Measurements from ENCODE around the gene DNAH3. TPM values are rescaled to one million over a fixed set of nuclear protein-coding genes. Genes with fewer than 3 reads are reported as not detected.
"Not testable (repeated sequence)": the region's sequence is repeated elsewhere in the genome, so short reads cannot be mapped to it uniquely, and the experiment has no call there.

The DNAH3 gene
- total RNA-seq, 2 experiments from 2014 or later = not detected

GRCh38 chr16:21069986-21070385 is 80.7 kb downstream of the DNAH3 start:
- Mint-ChIP-seq H3K27me3 (no peaks in the 10 kb centered on the region), H3K9me3 (no peaks in the 10 kb centered on the region), H3K4me3 (no peak overlapping the region), H3K27ac (no peak overlapping the region), H3K36me3 (ENCODE audit: low read depth) (no peaks in the 10 kb centered on the region), H3K4me1 (no peaks in the 10 kb centered on the region)
- no peak for DNase-seq
- POLR2A ChIA-PET = no interaction called here
- CTCF ChIA-PET = no interaction called here

DNA sequence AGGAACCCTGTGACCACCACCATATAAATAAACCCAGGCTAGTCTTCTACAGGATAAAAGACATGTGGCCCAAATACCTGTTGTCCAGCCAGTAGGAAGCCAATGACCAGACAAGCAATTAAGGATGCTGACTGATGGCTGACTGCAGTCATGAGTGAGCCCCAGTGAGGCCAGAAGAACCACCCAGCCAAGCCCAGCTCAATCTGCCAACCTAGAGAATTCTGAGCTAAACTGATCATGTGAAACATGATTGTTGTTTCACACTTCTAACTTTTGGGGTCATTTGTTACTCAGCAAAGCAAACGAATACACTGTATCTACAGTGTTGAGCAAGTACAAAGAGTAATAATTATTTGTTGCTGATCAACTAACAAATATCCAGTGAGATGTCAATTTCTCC is 86.4 kb downstream of the DNAH3 start:
- H3K36me3 Mint-ChIP-seq (ENCODE audit: low read depth) = no peaks in the 10 kb centered on the region
- DNase-seq = no peak
- no peak overlapping the region for H3K27ac Mint-ChIP-seq
- ChIA-PET POLR2A (no interaction called here), CTCF (no interaction called here)
- H3K9me3 Mint-ChIP-seq = no peaks in the 10 kb centered on the region
- H3K4me1 Mint-ChIP-seq = no peaks in the 10 kb centered on the region
- no peaks in the 10 kb centered on the region for H3K27me3 Mint-ChIP-seq
- H3K4me3 Mint-ChIP-seq = no peak overlapping the region

DNA sequence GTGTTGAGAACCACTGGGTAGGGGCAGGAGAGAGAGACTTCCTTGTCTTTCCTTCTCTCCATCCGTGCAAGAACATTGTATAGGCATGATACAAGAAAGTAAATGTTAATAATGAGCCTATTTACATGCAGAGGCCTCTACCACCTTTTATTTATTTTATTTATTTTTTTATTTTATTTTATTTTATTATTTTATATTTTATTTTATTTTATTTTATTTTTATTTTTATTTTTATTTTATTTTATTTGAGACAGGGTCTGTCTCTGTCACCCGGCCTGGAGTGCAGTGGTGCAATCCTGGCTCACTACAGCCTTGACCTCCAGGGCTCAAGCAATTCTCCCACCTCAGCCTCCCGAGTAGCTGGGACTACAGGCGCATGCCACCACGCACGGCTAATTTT is 87.3 kb downstream of the DNAH3 start:
- H3K4me3 Mint-ChIP-seq; H3K9me3 Mint-ChIP-seq; H3K27ac Mint-ChIP-seq; POLR2A ChIA-PET; CTCF ChIA-PET; H3K4me1 Mint-ChIP-seq; H3K36me3 Mint-ChIP-seq (ENCODE audit: low read depth); DNase-seq; H3K27me3 Mint-ChIP-seq: not testable (repeated sequence)

- no peaks in the 10 kb centered on the region for H3K36me3 Mint-ChIP-seq (ENCODE audit: low read depth)
- ChIA-PET POLR2A (no interaction called here), CTCF (no interaction called here)
These were observed 90.6 kb downstream of the DNAH3 start for GRCh38 chr16:21060027-21060510.

GRCh38 chr16:21057875-21058274 is 92.8 kb downstream of the DNAH3 start:
- Mint-ChIP-seq H3K9me3 (no peaks in the 10 kb centered on the region), H3K4me1 (no peaks in the 10 kb centered on the region), H3K4me3 (no peak overlapping the region), H3K36me3 (ENCODE audit: low read depth) (no peaks in the 10 kb centered on the region), H3K27ac (no peak overlapping the region), H3K27me3 (peaks cover 19% of the 10 kb centered on the region)
- ChIA-PET POLR2A (no interaction called here), CTCF (no interaction called here)
- no peak for DNase-seq

More at GRCh38 chr16:21060027-21060510, 90.6 kb downstream of the DNAH3 start:
- Mint-ChIP-seq H3K27me3 (peaks cover 12% of the 10 kb centered on the region), H3K27ac (no peak overlapping the region), H3K4me1 (no peaks in the 10 kb centered on the region), H3K4me3 (no peak overlapping the region), H3K9me3 (no peaks in the 10 kb centered on the region)
- DNase-seq = no peak

GRCh38 chr16:21056396-21056795 is 94.2 kb downstream of the DNAH3 start:
- ChIA-PET CTCF (no interaction called here), POLR2A (no interaction called here)
- Mint-ChIP-seq H3K9me3 (no peaks in the 10 kb centered on the region), H3K4me1 (no peaks in the 10 kb centered on the region), H3K4me3 (no peak overlapping the region), H3K36me3 (ENCODE audit: low read depth) (no peaks in the 10 kb centered on the region), H3K27ac (no peak overlapping the region), H3K27me3 (peaks cover 21% of the 10 kb centered on the region)
- no peak for DNase-seq

DNA sequence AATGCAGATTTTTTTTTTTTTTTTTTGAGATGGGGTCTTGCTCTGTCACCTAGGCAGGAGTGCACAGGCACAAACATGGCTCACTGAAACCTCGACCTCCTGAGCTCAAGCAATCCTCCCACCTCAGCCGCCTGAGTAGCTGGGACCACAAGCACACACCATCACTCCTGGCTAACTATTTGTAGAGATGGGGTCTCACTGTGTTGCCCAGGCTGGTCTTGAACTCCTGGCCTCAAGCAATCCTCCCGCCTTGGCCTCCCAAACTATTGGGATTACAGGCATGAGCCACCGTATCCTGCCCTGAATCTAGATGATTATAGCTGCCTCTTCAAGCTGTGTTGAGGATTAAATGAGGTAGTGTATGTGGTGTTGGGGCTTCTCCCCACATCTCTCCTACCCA is 94.9 kb downstream of the DNAH3 start:
- H3K4me3 Mint-ChIP-seq; POLR2A ChIA-PET; H3K9me3 Mint-ChIP-seq; DNase-seq; H3K4me1 Mint-ChIP-seq; H3K36me3 Mint-ChIP-seq (ENCODE audit: low read depth); H3K27ac Mint-ChIP-seq: not testable (repeated sequence)
- CTCF ChIA-PET = interaction anchor here (0.6 kb wide), 1 partner anchor 60 kb away, joined by 4 read pairs; no protein-coding TSS in a partner anchor
- H3K27me3 Mint-ChIP-seq = peaks cover 22% of the 10 kb centered on the region

DNA sequence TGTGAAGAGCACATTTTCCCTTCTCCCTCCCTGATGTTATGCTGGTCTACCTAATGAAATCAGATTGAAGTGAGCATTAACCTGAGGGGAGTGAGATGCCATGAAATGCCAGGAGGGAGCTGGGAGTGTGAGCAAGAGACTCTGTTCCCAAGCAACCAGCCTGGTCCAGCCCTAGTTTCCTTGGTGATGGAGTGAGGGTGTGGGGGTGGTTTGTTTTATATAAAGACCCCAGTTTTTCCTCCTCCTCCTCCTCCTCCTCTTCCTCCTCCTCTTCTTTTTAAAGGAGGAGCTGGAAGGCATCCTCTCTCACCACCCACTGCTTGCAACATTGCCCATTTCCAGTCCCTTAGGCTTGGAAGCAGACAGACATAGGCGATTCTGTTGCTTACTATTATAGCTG is 97.1 kb downstream of the DNAH3 start:
- H3K9me3 Mint-ChIP-seq = no peaks in the 10 kb centered on the region
- ChIA-PET CTCF (no interaction called here), POLR2A (no interaction called here)
- no peak for DNase-seq
- H3K27me3 Mint-ChIP-seq = peaks cover 23% of the 10 kb centered on the region
- no peaks in the 10 kb centered on the region for H3K4me1 Mint-ChIP-seq
- no peak overlapping the region for H3K27ac Mint-ChIP-seq
- no peaks in the 10 kb centered on the region for H3K36me3 Mint-ChIP-seq (ENCODE audit: low read depth)
- no peak overlapping the region for H3K4me3 Mint-ChIP-seq

DNA sequence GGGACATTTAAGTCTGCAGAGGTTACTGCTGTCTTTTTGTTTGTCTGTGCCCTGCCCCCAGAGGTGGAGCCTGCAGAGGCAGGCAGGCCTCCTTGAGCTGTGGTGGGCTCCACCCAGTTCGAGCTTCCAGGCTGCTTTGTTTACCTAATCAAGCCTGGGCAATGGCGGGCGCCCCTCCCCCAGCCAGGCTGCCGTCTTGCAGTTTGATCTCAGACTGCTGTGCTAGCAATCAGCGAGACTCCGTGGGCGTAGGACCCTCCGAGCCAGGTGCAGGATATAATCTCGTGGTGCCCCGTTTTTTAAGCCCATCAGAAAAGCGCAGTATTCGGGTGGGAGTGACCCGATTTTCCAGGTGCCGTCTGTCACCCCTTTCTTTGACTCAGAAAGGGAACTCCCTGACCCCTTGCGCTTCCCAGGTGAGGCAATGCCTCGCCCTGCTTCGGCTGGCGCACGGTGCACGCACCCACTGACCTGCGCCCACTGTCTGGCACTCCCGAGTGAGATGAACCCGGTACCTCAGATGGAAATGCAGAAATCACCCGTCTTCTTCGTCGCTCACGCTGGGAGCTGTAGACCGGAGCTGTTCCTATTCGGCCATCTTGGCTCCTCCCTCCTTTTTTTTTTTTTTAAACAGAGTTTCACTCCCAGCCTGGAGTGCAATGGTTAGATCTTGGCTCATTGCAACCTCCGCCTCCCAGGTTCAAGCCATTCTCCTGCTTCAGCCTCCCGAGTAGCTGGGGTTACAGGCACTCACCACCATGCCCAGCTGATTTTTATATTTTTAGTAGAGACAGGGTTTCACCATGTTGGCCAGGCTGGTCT is 102.3 kb downstream of the DNAH3 start:
- H3K27ac Mint-ChIP-seq = peak overlapping the region; percentile 57
- H3K4me3 Mint-ChIP-seq; H3K4me1 Mint-ChIP-seq; H3K9me3 Mint-ChIP-seq; DNase-seq; H3K36me3 Mint-ChIP-seq (ENCODE audit: low read depth); POLR2A ChIA-PET; H3K27me3 Mint-ChIP-seq: not testable (repeated sequence)
- CTCF ChIA-PET = interaction anchor here (0.6 kb wide), 1 partner anchor 591 kb away, joined by 4 read pairs; no protein-coding TSS in a partner anchor

DNA sequence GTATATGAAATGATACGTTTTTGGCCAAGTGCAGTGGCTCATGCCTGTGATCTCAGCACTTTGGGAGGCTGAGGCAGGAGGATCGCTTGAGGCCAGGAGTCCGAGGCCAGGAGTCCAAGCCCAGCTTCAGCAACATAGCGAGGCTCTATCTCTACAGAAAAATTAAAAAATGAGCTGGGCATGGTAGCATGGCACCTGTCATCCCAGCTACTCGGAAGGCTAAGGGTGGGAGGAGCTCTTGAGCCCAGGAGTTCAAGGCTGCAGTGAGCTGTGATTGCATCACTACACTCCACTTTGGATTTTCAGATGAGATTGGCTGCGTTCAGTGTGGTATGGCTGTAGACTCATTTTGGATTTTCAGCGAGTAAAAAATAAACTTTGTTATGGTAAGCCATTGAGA is 112.4 kb downstream of the DNAH3 start:
- no peak for DNase-seq
- H3K4me3 Mint-ChIP-seq = no peak overlapping the region
- H3K4me1 Mint-ChIP-seq = no peaks in the 10 kb centered on the region
- no peaks in the 10 kb centered on the region for H3K36me3 Mint-ChIP-seq (ENCODE audit: low read depth)
- ChIA-PET CTCF (no interaction called here), POLR2A (no interaction called here)
- no peak overlapping the region for H3K27ac Mint-ChIP-seq
- peaks cover 2% of the 10 kb centered on the region for H3K9me3 Mint-ChIP-seq
- peaks cover 3% of the 10 kb centered on the region for H3K27me3 Mint-ChIP-seq

DNA sequence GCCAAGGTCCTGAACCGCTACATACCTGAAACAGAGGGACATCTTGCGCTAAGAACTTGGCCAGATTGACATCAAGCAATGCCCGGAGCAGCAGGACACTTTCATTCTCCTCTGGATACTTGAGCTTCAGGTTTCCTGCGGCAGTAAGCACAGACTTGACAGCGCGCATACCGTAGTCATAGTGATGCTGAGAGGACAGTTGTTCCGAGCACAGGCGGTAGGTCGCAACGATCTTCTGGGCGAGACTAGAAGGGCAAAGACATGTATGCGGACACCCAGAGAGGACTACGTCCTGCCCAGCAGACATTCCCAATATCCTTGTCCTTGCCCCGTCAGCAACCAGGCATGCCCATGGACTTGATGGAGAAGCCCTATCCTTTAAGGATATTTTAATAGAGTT is 112.9 kb downstream of the DNAH3 start:
- no peaks in the 10 kb centered on the region for H3K36me3 Mint-ChIP-seq (ENCODE audit: low read depth)
- ChIA-PET POLR2A (no interaction called here), CTCF (no interaction called here)
- no peak overlapping the region for H3K4me3 Mint-ChIP-seq
- H3K4me1 Mint-ChIP-seq = no peaks in the 10 kb centered on the region
- no peak for DNase-seq
- no peak overlapping the region for H3K27ac Mint-ChIP-seq
- peaks cover 2% of the 10 kb centered on the region for H3K9me3 Mint-ChIP-seq
- H3K27me3 Mint-ChIP-seq = peaks cover 3% of the 10 kb centered on the region

- H3K9me3 Mint-ChIP-seq = peaks cover 2% of the 10 kb centered on the region
- no peak for DNase-seq
- CTCF ChIA-PET = no interaction called here
- no peaks in the 10 kb centered on the region for H3K4me1 Mint-ChIP-seq
- POLR2A ChIA-PET = no interaction called here
- peaks cover 3% of the 10 kb centered on the region for H3K27me3 Mint-ChIP-seq
- H3K4me3 Mint-ChIP-seq = no peak overlapping the region
- no peaks in the 10 kb centered on the region for H3K36me3 Mint-ChIP-seq (ENCODE audit: low read depth)
- H3K27ac Mint-ChIP-seq = no peak overlapping the region
These were observed 113.5 kb downstream of the DNAH3 start for GRCh38 chr16:21037168-21037567.

- H3K4me3 Mint-ChIP-seq = no peak overlapping the region
- no peaks in the 10 kb centered on the region for H3K9me3 Mint-ChIP-seq
- H3K36me3 Mint-ChIP-seq (ENCODE audit: low read depth) = no peaks in the 10 kb centered on the region
- no peak overlapping the region for H3K27ac Mint-ChIP-seq
- no peaks in the 10 kb centered on the region for H3K4me1 Mint-ChIP-seq
- DNase-seq = no peak
- ChIA-PET CTCF (no interaction called here), POLR2A (no interaction called here)
- H3K27me3 Mint-ChIP-seq = peaks cover 3% of the 10 kb centered on the region
These were observed 114.2 kb downstream of the DNAH3 start for GRCh38 chr16:21036471-21036870.

DNA sequence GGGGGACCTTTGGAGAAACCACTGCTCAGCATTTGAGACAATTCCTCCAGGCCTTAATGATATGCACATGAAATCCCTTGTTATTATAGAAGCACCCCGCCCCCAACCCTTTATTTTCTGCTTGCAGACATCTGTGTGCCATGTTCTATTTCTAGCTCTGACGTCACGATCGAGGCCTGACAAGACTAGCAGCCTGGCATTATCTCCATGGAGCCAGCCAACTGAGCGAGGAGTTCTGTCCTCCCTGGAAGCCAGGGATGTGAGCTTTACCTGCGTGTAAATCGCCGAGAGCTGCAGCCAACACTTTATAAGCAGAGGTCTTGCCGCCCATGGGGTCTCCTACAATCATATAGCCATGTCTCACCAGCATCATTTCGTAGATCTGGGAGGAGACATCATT is 116.9 kb downstream of the DNAH3 start:
- H3K36me3 Mint-ChIP-seq (ENCODE audit: low read depth) = no peaks in the 10 kb centered on the region
- POLR2A ChIA-PET = no interaction called here
- DNase-seq = no peak
- H3K27me3 Mint-ChIP-seq = peaks cover 5% of the 10 kb centered on the region
- no peak overlapping the region for H3K27ac Mint-ChIP-seq
- no peak overlapping the region for H3K4me3 Mint-ChIP-seq
- CTCF ChIA-PET = interaction anchor here (0.6 kb wide), 1 partner anchor 251 kb away, joined by 3 read pairs; no protein-coding TSS in a partner anchor
- no peaks in the 10 kb centered on the region for H3K4me1 Mint-ChIP-seq
- no peaks in the 10 kb centered on the region for H3K9me3 Mint-ChIP-seq

Data from activated CD4-positive, alpha-beta T cell treated with anti-CD3 and anti-CD28 coated beads, Interleukin-2, amount 10 ng/mL, durations not matched to agents 7 days and 5 days (primary cell).